Panc1 (cell line): ENCODE measurements around the gene UBQLN1. TPM values are rescaled to one million over a fixed set of nuclear protein-coding genes. Genes with fewer than 3 reads are reported as not detected.

Experiments
- ATAC-seq: fragments of 200-7000 bp; cut with Tn5 transposase; 2 replicates; pipeline ENCODE4 v1.9.1; 2020; ENCODE audit warnings: mild to moderate bottlenecking, moderate library complexity
- BruUV-seq: library from RNA; stranded (reverse); fragments of 400-500 nt; replicated peaks from 2 replicates; lab custom pipeline; 2021; lab: Mats Ljungman, UMichigan
- CTCF ChIA-PET: fragments of 300-600 bp; sonication (Branson Sonifier 250); formaldehyde crosslinking; loops from one replicate; lab custom pipeline; 2022; ENCODE audit warnings: antibody characterized with exemption; lab: Charles Lee
- POLR2A ChIA-PET: fragments of 300-600 bp; sonication (Branson Sonifier 250); formaldehyde crosslinking; loops from one replicate; lab custom pipeline; 2022; ENCODE audit warnings: antibody characterized with exemption; lab: Charles Lee
- DNase-seq: peaks from one replicate; pipeline ENCODE4 v3.0.0-alpha.2; 2010; ENCODE audit warnings: low read depth, low spot score
- H3K27ac ChIP-seq: 2 replicates; pipeline ENCODE4 v1.5.1; 2011; ENCODE audit warnings: mild to moderate bottlenecking, low read length, inconsistent platforms
- H3K27me3 ChIP-seq: fragments of 200-500 bp; sonication (Bioruptor generic); 2 replicates; pipeline ENCODE4 v1.6.0; 2014; ENCODE audit warnings: low read length, inconsistent platforms; ENCODE audit not compliant: control insufficient read depth, insufficient read depth
- H3K36me3 ChIP-seq: fragments of 200-500 bp; sonication (Bioruptor generic); 2 replicates; pipeline ENCODE4 v1.5.1; 2014; ENCODE audit warnings: inconsistent platforms, mild to moderate bottlenecking, low read length, moderate library complexity; ENCODE audit not compliant: control insufficient read depth, insufficient read depth
- H3K4me1 ChIP-seq: 2 replicates; pipeline ENCODE4 v1.5.1; 2011; ENCODE audit warnings: inconsistent platforms, mild to moderate bottlenecking, low read length, moderate library complexity; ENCODE audit not compliant: control insufficient read depth, insufficient read depth
- H3K4me3 ChIP-seq, 2 experiments: 2 replicates each; pipeline ENCODE4 v1.5.1; 2011 to 2012; ENCODE audit warnings: low read depth in 2 of 2, low read length in 2 of 2, mild to moderate bottlenecking in 2 of 2, inconsistent platforms in 1 of 2, moderate library complexity in 1 of 2
- H3K9me3 ChIP-seq: fragments of 200-500 bp; sonication (Bioruptor generic); 2 replicates; pipeline ENCODE4 v1.5.1; 2014; ENCODE audit warnings: low read depth, mild to moderate bottlenecking, inconsistent platforms, low read length, moderate library complexity; ENCODE audit not compliant: control insufficient read depth, insufficient read depth
- POLR2AphosphoS5 ChIP-seq: IDR thresholded peaks from 2 replicates; pipeline ENCODE4 v1.6.1; 2012; ENCODE audit warnings: mild to moderate bottlenecking, low read depth, low read length, moderate library complexity
- SIN3A ChIP-seq: IDR thresholded peaks from 2 replicates; pipeline ENCODE4 v1.6.1; 2012; ENCODE audit warnings: low read depth, mild to moderate bottlenecking, low read length, moderate library complexity, borderline replicate concordance; ENCODE audit not compliant: insufficient read depth
- TCF7L2 ChIP-seq: IDR thresholded peaks from 2 replicates; pipeline ENCODE4 v1.6.1; 2011; ENCODE audit warnings: mild to moderate bottlenecking, low read depth, low read length, inconsistent platforms
- in situ Hi-C: cut with HindIII; loops from 2 replicates; pipeline ENCODE4 v1.10.0; 2016; ENCODE audit warnings: low sequenced_read_pairs, low pct_unique_long_range_greater_than_20kb
- intact Hi-C: fragments of 100-400 bp; cut with micrococcal nuclease; formaldehyde crosslinking; loops from one replicate; pipeline ENCODE4 v1.10.0; 2022; ENCODE audit not compliant: unreplicated experiment
- total RNA-seq: library from RNA; stranded (reverse); gene quantifications from one replicate; pipeline ENCODE4 v1.2.1, GENCODE V29; 2021; ENCODE audit not compliant: unreplicated experiment
- TF ChIP-seq, protein P1 (sequence below), 2 experiments: IDR thresholded peaks; 2 replicates each; pipeline ENCODE4 v1.6.1; 2011 to 2012; ENCODE audit warnings: low read depth in 2 of 2, control low read depth in 1 of 2, low read length in 1 of 2, mild to moderate bottlenecking in 1 of 2, moderate library complexity in 1 of 2; ENCODE audit not compliant: insufficient read depth in 1 of 2
- TF ChIP-seq, protein P2 (sequence below): fragments of 450-650 bp; IDR thresholded peaks from 2 replicates; pipeline ENCODE4 v1.5.1; 2017; ENCODE audit warnings: mild to moderate bottlenecking

The UBQLN1 gene
- total RNA-seq, 1 experiment from 2014 or later = 92.8 TPM

DNA sequence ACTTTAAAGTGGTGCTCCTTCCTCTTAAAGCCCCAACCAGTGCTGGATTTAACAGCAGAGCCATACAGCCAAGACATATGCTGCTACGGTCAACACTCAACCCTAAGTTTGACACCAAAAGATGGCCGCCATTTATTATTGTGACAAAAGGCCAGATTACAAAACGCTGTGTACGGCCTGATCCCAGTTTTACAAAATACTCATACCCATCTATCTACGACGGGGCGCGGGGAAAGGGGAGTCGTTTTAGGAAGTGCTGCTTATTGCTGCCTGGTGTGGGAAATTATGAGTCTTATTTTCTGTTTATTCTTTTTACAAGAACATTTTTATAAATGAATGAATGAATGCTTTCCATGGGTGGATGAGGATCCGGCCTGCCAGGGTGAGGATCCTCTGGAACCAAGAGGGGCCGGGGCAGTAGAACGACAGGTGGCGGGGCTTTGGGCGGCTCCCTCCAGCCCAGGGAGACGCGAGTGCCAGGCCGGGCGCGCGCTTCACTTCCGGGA is 85.3 kb downstream of the UBQLN1 start:
- intact Hi-C loops (no loop called here), in situ Hi-C loops (no loop called here)
- no TSS peak for BruUV-seq
- ATAC-seq (no peak), DNase-seq (no peak)
- Histone ChIP-seq H3K27ac (peak overlapping the region; percentile 85), H3K4me3 (peak overlapping the region; percentile 61), H3K4me1 (peaks cover 5% of the 10 kb centered on the region), H3K36me3 (no peaks in the 10 kb centered on the region), H3K27me3 (no peaks in the 10 kb centered on the region), H3K9me3 (no peaks in the 10 kb centered on the region)
- ChIA-PET CTCF (no interaction called here), POLR2A (no interaction called here)
- TF ChIP-seq, protein P1, sequence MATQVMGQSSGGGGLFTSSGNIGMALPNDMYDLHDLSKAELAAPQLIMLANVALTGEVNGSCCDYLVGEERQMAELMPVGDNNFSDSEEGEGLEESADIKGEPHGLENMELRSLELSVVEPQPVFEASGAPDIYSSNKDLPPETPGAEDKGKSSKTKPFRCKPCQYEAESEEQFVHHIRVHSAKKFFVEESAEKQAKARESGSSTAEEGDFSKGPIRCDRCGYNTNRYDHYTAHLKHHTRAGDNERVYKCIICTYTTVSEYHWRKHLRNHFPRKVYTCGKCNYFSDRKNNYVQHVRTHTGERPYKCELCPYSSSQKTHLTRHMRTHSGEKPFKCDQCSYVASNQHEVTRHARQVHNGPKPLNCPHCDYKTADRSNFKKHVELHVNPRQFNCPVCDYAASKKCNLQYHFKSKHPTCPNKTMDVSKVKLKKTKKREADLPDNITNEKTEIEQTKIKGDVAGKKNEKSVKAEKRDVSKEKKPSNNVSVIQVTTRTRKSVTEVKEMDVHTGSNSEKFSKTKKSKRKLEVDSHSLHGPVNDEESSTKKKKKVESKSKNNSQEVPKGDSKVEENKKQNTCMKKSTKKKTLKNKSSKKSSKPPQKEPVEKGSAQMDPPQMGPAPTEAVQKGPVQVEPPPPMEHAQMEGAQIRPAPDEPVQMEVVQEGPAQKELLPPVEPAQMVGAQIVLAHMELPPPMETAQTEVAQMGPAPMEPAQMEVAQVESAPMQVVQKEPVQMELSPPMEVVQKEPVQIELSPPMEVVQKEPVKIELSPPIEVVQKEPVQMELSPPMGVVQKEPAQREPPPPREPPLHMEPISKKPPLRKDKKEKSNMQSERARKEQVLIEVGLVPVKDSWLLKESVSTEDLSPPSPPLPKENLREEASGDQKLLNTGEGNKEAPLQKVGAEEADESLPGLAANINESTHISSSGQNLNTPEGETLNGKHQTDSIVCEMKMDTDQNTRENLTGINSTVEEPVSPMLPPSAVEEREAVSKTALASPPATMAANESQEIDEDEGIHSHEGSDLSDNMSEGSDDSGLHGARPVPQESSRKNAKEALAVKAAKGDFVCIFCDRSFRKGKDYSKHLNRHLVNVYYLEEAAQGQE (IDR thresholded peaks at IDR 0.05; ENCODE audit: insufficient read depth in 1 of 2, low read depth in 2 of 2, low read length in 1 of 2) = no peak
- TF ChIP-seq SIN3A (no peak), POLR2AphosphoS5 (no peak), TCF7L2 (no peak)
- TF ChIP-seq, protein P2, sequence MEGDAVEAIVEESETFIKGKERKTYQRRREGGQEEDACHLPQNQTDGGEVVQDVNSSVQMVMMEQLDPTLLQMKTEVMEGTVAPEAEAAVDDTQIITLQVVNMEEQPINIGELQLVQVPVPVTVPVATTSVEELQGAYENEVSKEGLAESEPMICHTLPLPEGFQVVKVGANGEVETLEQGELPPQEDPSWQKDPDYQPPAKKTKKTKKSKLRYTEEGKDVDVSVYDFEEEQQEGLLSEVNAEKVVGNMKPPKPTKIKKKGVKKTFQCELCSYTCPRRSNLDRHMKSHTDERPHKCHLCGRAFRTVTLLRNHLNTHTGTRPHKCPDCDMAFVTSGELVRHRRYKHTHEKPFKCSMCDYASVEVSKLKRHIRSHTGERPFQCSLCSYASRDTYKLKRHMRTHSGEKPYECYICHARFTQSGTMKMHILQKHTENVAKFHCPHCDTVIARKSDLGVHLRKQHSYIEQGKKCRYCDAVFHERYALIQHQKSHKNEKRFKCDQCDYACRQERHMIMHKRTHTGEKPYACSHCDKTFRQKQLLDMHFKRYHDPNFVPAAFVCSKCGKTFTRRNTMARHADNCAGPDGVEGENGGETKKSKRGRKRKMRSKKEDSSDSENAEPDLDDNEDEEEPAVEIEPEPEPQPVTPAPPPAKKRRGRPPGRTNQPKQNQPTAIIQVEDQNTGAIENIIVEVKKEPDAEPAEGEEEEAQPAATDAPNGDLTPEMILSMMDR = no peak

DNA sequence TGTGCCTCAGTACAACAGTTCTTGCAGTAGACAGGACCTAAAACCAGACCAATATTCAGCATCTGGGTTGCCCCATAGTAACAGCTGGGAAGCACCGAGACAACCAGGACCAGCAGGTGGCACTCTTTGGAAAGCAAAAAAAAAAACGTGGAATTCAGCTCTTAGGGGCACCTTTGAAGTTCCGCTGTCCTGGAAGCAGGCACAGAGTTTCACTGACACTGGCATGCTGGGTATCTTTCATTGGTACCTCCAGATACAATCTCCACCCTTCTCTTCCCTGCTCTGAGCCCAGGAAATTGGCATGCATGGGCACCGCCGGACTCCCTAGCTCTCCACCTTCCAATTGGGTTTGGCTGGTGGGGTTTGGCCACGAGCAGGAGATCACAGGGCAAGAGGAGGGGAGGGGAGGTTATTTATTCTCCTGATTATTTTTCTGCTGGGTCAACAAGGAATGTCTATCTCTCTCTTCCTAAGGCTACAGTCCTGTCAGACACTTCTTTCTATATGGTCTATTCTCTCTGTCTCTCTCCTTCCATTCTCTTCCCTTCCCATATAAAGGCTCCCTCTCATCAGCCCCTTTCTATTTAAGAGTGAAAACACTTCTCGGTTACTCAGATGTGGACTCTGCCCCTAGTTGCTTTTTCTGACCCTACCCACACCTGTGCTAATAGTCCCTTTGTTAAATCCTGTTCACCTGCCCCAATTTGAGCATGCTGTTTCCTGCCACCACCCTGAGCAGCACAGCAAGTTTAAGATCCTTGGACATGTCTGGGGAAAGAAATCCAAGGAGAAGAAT is 86.7 kb downstream of the UBQLN1 start:
- Histone ChIP-seq H3K4me3 (0 out of 4 replicates have a peak overlapping the region, but pooled peaks of 1 of the 2 experiments have one; percentile 14), H3K36me3 (no peaks in the 10 kb centered on the region), H3K27ac (no peak overlapping the region), H3K4me1 (peaks cover 5% of the 10 kb centered on the region), H3K27me3 (no peaks in the 10 kb centered on the region), H3K9me3 (no peaks in the 10 kb centered on the region)
- ChIA-PET CTCF (interaction anchor here (0.6 to 1.0 kb wide), 5 partner anchors 10 to 401 kb away, joined by 3 to 6 read pairs (median 4); no protein-coding TSS in a partner anchor), POLR2A (interaction anchor here (0.5 kb wide), 1 partner anchor 188 kb away, joined by 3 read pairs; no protein-coding TSS in a partner anchor)
- no peak for TF ChIP-seq POLR2AphosphoS5
- TF ChIP-seq, protein P2 = peak; percentile 78
- no peak for TF ChIP-seq SIN3A
- TF ChIP-seq TCF7L2 = peak; percentile 97
- TF ChIP-seq, protein P1 (IDR thresholded peaks at IDR 0.05; ENCODE audit: insufficient read depth in 1 of 2, low read depth in 2 of 2, low read length in 1 of 2) = no peak
- ATAC-seq (peak; percentile 42; the same call in 1 of the 2 replicates), DNase-seq (peak; percentile 33)
- in situ Hi-C loops = no loop called here
- no TSS peak for BruUV-seq
- intact Hi-C loops = no loop called here
